HG02970 (cell line): ENCODE measurements around the gene TXLNA.
"Not testable (repeated sequence)": the region's sequence is repeated elsewhere in the genome, so short reads cannot be mapped to it uniquely, and the experiment has no call there.

Experiments used
- ATAC-seq: cut with Tn5 transposase; IDR thresholded peaks from one replicate; pipeline ENCODE4 v1.9.1; 2021; ENCODE audit warnings: mild to moderate bottlenecking, moderate library complexity, moderate number of reproducible peaks; ENCODE audit not compliant: unreplicated experiment, low FRiP score

The TXLNA gene

DNA sequence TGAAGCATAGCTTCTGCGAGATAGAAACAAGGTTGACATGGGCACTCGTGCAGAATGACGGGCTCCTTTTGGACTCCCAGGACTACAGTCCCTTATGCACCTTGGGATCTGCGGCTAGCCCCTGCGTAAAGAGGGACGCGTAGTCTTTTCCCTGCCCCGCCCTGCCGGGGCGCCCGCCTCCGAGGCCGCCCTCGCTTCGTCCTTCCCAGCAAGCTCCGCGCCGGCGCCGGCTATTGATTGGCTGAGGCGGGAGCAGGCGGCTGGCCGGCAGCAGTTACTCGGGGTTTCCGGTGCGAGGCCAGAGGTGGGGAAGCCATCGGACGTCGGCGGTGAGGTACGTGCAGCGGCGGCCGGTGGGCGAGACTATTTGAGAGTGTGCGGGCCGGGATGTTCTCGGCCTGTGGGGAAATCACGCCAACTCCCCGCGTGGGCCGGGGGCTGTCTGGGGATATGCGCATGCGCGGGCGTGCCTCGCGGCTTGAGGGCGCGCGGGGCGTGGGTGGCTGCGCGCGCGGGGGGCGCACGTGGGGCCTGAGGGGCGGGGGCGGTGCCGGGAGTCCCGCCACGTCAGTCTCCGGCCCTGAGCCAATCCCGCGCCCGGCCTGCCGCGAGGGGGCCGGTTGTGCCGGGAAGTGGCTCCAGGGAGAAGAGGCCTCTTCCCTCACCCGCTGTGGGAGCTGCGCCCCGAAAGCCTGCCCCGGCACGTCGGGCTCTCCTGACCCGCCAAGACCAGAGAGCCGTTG is at the start of gene TXLNA:
Gene TXLNA, plus strand, starts transcription at position 233 of the 743 bp plus-strand sequence. CDS start 671 bp downstream, outside the sequence.
- ATAC-seq: peak; percentile 76

DNA sequence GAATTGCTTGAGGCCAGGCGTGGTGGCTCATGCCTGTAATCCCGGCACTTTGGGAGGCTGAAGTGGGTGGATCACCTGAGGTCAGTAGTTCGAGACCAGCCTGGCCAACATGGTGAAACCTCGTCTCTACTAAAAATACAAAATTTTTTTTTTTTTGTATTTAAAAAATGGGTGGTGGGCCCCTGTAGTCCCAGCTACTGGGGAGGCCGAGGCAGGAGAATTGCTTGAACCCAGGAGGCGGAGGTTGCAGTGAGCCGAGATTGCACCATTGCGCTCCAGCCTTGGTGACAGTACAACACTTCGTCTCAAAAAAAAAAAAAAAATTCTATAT is 45.6 kb upstream of the TXLNA start:
- not testable (repeated sequence) for ATAC-seq

DNA sequence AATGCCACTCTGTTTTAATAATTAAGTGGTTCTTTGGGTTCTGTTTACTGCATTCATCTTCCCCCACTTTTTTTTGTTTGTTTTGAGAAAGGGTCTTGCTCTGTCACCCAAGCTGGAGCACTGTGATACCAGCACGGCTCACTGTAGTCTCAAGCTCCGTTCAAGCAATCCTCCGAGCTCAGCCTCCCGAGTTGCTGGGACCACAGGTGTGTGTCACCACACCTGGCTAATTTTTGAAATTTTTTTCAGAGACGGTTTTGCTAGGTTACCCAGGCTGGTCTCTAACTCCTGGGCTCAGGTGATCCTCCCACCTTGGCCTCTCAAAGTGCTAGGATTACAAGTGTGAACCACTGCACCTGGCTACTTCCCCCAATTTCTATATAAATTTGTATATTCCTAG is 42.4 kb upstream of the TXLNA start:
- ATAC-seq: no peak

DNA sequence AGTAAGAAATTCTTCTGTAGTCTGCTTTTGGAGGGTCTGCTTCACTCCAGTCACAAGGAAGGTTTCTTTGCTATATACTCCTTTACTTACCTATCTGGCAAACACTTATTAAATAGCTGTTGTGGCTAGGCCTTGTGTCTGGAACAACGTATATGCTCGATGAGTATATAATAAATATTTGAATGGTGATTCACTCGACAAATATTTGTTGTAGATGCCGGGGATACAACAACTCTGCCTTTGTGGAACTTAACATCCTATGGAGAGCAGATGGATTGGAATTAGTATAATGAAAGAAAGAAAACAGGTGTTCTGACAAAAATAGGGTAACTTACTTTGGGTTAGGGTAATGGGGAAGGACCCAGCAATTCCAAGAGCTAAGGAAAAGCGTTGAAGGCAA is 40.5 kb upstream of the TXLNA start:
- no peak for ATAC-seq

DNA sequence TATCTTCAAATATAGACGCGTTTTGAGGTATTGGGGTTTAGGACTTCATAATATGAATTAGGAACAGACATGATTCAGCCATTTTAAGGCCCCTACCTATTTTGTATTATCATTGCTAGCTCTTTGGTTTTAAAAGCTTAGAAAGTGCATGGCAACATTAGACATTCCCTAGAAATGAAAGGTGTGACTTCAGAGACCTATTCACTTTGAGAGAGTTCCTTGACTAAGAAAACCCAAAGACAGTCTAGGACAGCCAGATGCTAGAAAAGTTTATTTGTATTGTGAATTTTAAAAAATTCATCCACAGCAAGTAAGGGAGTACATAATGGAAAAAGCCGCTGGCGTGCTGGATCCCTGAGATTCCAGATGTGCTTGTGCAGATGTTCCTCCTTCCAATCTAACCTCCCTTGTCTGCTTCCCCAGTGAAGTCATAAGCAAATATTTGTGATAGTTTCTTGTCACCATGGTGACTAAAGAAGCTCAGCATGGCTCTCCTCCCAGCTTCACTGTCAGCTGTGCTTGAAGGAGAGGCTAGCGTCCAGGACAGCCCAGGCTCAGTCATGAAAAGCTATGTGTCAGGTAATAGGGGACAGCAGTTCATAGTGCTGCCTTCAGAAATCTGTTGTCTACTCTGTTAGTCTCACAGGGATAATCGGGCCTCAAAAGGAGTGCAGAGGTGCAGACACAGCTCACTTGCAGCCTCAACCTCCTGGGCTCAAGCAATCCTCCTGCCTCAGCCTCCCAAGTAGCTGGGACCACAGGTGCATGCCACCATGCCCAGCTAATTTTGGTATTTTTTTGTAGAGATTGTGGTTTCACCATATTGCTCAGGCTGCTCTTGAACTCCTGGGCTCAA is 36.8 kb upstream of the TXLNA start:
- ATAC-seq: no peak

DNA sequence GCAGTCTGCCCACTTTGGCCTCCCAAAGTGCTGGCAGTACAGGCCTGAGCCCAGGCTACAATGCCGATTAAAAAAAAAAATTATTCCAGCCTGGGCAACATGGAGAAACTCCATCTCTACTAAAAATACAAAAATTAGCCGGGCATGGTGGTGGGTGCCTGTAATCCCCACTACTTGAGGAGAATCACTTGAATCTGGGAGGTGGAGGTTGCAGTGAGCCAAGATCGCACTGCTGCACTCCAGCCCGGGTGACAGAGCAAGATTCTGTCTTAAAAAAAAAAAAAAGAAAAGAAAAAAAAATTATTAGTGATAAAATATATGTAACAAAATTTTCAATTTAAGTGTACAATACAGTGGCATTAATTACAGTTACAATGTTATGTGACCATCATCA is 36.2 kb upstream of the TXLNA start:
- not testable (repeated sequence) for ATAC-seq

DNA sequence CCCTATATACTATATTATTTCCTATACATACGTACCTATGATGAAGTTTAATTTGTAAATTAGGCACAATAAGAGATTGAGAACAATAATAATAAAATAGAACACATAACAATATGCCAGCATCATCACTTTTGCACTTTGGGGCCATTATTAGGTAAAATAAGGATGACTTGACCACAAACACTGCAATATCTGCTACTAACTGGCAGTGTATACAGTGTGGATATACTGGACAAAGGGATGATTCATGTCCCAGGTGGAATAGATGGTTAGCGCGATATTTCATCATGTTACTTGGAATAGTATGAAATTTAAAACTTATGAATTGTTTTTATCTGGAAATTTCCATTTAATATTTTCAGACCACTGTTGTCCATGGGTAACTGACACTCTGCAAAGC is 35.4 kb upstream of the TXLNA start:
- no peak for ATAC-seq

DNA sequence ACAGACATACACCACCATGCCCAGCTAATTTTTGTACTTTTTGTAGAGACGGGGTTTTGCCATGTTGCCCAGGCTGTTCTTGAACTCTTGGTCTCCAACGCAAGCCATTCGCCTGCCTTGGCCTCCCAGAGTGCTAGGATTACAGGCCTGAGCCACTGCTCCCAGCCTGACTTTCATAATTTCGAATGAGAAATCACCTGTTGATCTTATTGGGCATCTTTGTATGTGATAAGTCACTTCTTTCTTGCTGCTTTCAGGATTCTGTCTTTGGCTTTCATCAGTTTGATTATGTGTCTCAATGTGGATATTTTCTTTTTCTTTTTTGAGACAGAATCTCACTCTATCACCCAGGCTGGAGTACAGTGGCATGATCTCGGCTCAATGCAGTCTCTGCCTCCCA is 31.7 kb upstream of the TXLNA start:
- not testable (repeated sequence) for ATAC-seq

DNA sequence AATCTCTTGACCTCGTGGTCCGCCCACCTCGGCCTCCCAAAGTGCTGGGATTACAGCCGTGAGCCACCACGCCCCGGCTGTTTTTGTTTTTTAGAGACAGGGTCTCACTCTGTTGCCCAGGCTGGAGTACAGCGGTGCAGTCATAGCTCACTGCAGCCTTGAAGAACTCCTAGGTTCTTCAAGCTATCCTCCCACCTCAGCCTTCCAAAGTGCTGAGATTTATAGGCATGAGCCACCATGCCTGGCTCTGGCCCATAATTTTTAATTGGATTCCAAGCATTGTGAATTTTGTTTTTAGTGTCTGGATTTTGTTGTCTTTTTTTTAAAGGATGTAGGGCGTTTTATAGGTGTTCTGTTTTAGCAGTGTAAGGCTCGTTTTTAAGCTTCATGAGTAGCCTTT is 28.6 kb upstream of the TXLNA start:
- ATAC-seq: no peak

DNA sequence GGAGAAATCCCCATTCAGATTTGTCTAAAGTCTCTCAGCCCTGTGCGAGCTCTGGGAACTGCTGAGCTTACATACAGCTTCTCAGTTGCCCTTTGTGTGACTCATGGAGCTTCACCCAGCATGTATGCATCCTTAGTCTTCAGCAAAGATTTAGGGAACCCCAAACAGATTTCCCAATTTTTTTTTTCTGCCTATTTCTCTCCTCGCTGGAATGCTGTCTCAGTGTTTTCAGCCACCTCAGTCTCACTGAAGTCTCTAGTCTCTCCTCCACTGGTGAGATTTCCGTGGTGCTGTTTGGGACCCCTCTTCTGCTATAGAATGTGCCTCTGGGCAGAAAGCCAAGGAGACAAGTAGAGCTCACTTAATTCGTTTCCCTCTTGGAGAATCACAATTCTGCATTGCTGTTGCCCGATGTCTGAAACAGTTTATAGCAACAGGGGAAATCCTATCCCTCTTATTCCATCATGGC is 28.1 kb upstream of the TXLNA start:
- no peak for ATAC-seq

DNA sequence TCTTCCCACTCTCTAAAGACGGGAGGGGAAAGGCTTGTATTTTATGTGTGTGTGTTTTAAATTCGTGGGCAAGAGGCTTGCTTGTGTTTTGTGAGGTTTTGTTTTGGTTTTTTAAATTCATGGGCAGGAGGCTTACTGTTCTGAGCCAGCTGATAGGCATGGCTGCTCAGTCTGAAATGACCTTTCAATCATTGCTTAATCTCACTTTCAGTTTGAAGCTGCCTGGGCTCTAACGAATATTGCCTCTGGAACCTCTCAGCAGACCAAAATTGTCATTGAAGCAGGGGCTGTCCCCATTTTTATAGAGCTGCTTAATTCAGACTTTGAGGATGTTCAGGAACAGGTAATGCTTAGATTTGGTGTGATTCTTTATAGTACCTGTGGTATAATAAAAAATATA is 20.3 kb upstream of the TXLNA start:
- ATAC-seq: no peak

DNA sequence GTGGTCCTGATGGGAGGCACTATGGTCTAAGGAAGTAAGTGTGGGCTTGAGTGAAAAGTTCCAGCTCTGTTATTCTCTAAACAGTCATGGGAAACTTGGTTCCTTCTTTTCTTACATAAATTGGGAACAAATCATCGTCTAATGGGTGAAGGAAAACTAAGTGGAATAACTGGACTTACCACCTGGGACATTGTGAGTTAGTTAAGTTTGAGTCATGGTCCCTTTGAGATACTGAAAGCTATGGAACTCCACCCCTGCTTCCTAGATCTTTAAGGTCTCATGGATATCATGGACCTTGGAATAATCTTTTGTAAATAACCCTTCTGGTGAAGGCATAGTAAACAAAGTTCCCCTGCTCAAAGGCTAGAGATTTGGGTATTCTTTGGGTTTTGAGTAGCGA is 16.1 kb upstream of the TXLNA start:
- ATAC-seq: no peak

DNA sequence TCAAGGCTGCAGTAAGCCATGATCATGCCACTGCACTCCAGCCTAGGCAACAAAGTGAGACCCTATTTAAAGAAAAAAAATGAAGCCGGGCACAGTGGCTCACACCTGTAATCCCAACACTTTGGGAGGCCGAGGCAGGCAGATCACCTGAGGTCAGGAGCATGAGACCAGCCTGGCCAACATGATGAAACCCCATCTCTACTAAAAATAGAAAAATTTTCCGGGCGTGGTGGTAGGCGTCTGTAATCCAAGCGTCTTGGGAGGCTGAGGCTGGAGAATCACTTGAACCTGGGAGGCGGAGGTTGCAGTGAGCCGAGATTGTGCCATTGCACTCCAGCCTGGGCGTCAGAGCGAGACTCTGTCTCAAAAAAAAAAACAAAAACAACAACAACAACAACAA is 13.8 kb upstream of the TXLNA start:
- not testable (repeated sequence) for ATAC-seq

DNA sequence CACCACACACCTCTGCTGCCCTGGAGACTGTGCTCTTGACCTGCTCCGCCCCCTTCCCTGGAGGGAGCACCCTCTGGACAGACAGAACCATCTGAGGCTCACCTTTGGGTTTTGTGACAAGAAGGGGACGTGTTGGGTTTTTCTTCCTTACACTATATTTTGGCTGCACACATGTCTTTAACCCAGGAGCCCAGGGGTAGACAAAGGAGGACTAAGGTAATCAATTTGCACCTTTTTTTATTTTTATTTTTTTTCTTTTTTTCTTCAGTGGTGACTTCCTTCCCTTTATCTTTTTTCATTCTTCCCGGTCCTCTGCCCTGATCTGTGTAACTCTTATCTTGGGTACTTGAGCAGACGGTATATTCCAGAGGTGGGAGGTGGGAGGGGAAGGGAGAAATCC is 8.5 kb upstream of the TXLNA start:
- no peak for ATAC-seq

DNA sequence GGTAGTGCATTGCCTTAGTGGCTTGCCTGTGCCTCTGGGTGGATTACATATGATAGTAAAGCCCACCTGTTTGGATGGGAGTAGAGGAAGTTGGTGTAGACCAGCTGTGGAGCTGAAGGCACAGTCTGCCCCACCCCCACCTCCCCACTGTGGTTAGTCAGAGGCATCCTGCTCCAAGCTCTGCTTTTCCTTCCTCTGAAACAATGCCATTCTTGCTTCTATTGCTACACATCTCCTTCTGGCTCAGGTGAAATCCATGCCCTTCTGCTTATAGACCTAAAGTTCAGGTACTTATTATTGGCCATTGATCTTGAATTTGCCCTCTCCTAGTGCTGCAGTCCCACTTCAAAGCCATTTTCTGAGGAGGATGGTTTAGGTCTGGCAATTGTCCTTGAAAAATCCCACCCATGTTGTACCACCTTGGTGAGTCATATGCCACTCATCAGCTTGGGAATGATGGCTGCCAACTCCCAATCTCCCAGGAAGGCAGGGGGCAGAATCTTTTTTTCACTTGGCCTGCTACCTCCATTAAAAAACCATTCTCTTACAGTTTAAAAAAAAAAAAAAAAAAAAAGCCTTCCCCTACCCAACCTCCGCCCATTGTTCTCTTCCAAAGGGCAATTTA is 6.7 kb upstream of the TXLNA start:
- ATAC-seq: no peak

DNA sequence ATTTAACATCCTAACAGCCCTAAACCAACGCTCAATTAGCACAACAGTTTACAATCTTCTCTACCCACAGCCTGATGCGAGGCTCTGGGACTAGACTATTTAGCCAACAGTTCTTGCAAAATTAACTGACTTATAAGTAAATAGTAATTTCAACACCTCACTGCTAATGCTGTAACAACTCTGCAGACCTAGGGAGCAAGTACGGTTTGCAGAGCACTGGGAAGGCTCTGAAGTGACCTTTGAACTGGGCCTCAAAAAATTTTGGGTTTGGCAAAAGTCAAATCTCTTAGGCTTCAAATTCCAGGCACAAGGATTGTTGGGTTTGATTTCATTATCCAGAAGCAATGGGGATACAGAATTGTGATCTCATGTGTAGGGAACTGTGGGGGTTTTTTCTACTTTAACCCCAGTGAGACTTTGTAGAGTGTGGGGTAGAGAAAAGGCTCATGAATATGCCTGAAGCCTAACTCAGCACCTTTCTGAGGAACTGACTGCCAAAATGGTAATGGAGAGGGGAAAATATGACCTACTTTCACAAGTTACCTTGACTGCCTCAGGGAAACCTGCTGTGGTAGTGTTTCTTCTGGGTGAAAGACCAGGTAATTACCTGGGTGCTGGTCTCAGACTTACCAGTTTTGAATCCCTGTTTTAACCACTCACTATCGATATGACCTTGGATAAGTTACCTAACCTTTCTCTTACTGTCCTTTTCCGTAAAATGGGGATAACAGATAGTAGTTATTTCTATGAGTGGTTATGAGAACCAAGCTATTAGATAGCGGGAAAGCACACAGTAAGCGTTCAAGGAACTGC is 889 bp upstream of the TXLNA start:
- ATAC-seq: no peak

DNA sequence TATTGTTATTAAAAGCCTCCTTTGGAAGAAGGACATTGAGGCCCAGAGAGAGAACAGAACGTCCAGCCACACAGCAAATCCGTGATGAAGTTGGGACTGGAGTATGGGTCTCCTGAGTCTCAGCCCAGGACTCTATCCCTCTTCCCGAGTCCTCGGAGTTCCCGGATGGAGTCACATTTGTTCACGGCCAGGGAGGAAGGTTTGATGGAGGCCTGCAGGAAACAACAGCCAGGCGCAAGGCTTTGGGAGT is 357 bp upstream of the TXLNA start:
- no peak for ATAC-seq

DNA sequence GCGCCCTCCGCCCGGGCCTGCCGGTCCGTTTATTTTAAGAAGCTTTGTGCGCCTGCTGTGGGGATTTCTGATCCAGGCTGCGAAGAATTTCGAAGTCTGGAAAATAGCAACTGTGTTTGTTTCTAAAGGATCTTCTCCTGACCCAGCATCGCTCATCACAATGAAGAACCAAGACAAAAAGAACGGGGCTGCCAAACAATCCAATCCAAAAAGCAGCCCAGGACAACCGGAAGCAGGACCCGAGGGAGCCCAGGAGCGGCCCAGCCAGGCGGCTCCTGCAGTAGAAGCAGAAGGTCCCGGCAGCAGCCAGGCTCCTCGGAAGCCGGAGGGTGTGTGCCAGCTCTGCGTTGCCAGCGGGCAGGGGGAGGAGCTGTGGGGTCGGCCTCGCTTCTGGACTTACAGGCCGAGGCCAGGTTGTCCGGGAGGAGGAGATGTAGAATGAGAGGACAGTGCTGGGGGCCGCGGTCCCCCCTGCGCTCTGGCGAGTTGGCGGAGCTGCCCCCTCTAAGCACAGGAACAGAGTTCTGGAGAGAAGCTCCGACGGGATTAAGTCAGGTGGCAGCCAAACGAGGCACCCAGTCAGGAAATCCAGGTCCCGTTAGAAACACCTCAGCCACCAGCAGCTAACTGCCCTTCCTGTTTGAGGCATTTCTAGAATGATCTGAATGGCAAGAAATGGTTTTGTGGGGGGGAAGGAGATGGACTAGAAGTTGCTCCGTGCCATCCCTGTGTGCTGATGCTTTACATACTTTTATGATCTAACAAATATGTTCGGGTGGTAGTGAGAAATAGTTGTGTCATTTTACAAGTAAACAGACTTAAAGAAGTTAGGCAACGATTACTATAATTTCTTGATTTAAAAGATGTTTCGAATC is 948 bp downstream of the TXLNA start:
- no peak for ATAC-seq

DNA sequence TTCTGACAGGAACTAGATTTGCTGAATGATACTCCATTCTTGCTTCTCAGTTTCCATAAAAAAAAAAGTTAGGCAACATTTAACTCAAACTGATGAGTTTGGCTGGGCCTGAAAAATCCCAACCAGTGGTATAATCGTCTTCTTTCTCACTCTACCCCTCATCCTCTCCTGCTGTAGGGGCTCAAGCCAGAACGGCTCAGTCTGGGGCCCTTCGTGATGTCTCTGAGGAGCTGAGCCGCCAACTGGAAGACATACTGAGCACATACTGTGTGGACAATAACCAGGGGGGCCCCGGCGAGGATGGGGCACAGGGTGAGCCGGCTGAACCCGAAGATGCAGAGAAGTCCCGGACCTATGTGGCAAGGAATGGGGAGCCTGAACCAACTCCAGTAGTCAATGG is 1.6 kb downstream of the TXLNA start:
- no peak for ATAC-seq

DNA sequence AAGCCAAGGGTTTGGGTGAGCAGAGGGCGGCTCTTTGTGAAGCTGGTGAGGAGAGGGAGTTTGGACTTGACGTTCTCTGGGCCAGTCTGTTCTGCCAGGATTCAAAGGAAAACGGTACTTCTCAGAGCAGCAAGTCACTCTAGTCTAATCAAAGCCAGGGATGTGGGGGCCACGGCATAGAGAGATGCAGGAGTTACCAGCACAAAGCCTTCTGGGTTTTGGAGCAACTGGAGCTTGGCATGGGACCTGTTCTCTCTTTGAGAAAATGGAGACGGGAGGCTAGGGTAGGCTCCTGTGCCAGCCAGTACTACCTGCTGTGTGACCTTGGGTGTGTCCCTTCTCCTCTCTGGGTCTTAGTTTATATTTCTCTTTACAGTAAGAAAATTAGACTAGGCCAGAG is 2.1 kb downstream of the TXLNA start:
- ATAC-seq: no peak
